Adipocyte (in vitro differentiated cells): ENCODE results near the gene SNUPN.

Experiments
- DNase-seq: peaks from one replicate; pipeline ENCODE4 v3.0.0-alpha.2; 2015; ENCODE audit warnings: low read depth
- H3K27me3 ChIP-seq: replicated peaks from 2 replicates; pipeline ENCODE4 v1.7.0; 2013; ENCODE audit warnings: mild to moderate bottlenecking, low read length, moderate library complexity; ENCODE audit not compliant: control insufficient read depth, insufficient read depth
- H3K36me3 ChIP-seq: 2 replicates; pipeline ENCODE4 v1.7.0; 2013; ENCODE audit warnings: low read length, mild to moderate bottlenecking, moderate library complexity; ENCODE audit not compliant: control insufficient read depth, insufficient read depth, severe bottlenecking
- H3K4me1 ChIP-seq: 2 replicates; pipeline ENCODE4 v1.7.0; 2013; ENCODE audit warnings: mild to moderate bottlenecking, low read length, moderate library complexity; ENCODE audit not compliant: control insufficient read depth, insufficient read depth
- H3K4me3 ChIP-seq: 2 replicates; pipeline ENCODE4 v1.7.0; 2013; ENCODE audit warnings: mild to moderate bottlenecking, low read length, moderate library complexity
- H3K9ac ChIP-seq: 2 replicates; pipeline ENCODE4 v1.7.0; 2013; ENCODE audit warnings: mild to moderate bottlenecking, low read length, moderate library complexity
- H3K9me3 ChIP-seq: 2 replicates; pipeline ENCODE4 v1.7.0; 2013; ENCODE audit warnings: mild to moderate bottlenecking, low read length, moderate library complexity; ENCODE audit not compliant: control insufficient read depth

Gene SNUPN

GRCh38 chr15:75651810-75652543, 26.5 kb upstream of the SNUPN start:
- Histone ChIP-seq H3K27me3 (no peaks in the 10 kb centered on the region), H3K4me3 (peak overlapping the region; percentile 99), H3K9me3 (no peaks in the 10 kb centered on the region), H3K4me1 (peaks cover 69% of the 10 kb centered on the region), H3K9ac (peak overlapping the region; percentile 100), H3K36me3 (peaks cover 33% of the 10 kb centered on the region)
- DNase-seq: no peak

- peaks cover 31% of the 10 kb centered on the region for H3K36me3 ChIP-seq
- no peak for DNase-seq
- H3K9ac ChIP-seq: peak overlapping the region; percentile 100
- H3K4me3 ChIP-seq: peak overlapping the region; percentile 99
- H3K9me3 ChIP-seq: no peaks in the 10 kb centered on the region
- H3K27me3 ChIP-seq: no peaks in the 10 kb centered on the region
- peaks cover 77% of the 10 kb centered on the region for H3K4me1 ChIP-seq
Observed at GRCh38 chr15:75650908-75651809, 25.6 kb upstream of the SNUPN start.

- peaks cover 70% of the 10 kb centered on the region for H3K4me1 ChIP-seq
- no peaks in the 10 kb centered on the region for H3K9me3 ChIP-seq
- H3K36me3 ChIP-seq: peaks cover 21% of the 10 kb centered on the region
- peak overlapping the region; percentile 99 for H3K4me3 ChIP-seq
- H3K27me3 ChIP-seq: no peaks in the 10 kb centered on the region
- peak overlapping the region; percentile 100 for H3K9ac ChIP-seq
- DNase-seq: no peak
Observed at GRCh38 chr15:75649848-75650247, 24.3 kb upstream of the SNUPN start.

GRCh38 chr15:75649045-75649761, 23.7 kb upstream of the SNUPN start:
- peak overlapping the region; percentile 99 for H3K4me3 ChIP-seq
- DNase-seq: no peak

GRCh38 chr15:75648156-75649000, 22.9 kb upstream of the SNUPN start:
- peak overlapping the region; percentile 100 for H3K9ac ChIP-seq
- H3K4me3 ChIP-seq: peak overlapping the region; percentile 99
- no peaks in the 10 kb centered on the region for H3K9me3 ChIP-seq
- peaks cover 58% of the 10 kb centered on the region for H3K4me1 ChIP-seq
- peak; percentile 73 for DNase-seq
- peaks cover 18% of the 10 kb centered on the region for H3K36me3 ChIP-seq
- no peaks in the 10 kb centered on the region for H3K27me3 ChIP-seq

More at GRCh38 chr15:75649045-75649761, 23.7 kb upstream of the SNUPN start:
- peaks cover 64% of the 10 kb centered on the region for H3K4me1 ChIP-seq
- H3K36me3 ChIP-seq: peaks cover 20% of the 10 kb centered on the region
- H3K9ac ChIP-seq: peak overlapping the region; percentile 100
- no peaks in the 10 kb centered on the region for H3K9me3 ChIP-seq
- no peaks in the 10 kb centered on the region for H3K27me3 ChIP-seq

- Histone ChIP-seq H3K4me1 (peaks cover 50% of the 10 kb centered on the region), H3K36me3 (peaks cover 18% of the 10 kb centered on the region), H3K9ac (peak within 1 kb of the TSS; percentile 100), H3K4me3 (peak within 1 kb of the TSS; percentile 99), H3K9me3 (no peaks in the 10 kb centered on the region), H3K27me3 (no peaks in the 10 kb centered on the region)
- DNase-seq: peak; percentile 92
Observed at GRCh38 chr15:75647370-75648155, 22.0 kb upstream of the SNUPN start, which contains the start of gene SNX33. TSS of gene SNX33 (plus strand) at chr15:75647912. CDS start at chr15:75649103, 1,191 bp downstream.

- Histone ChIP-seq H3K36me3 (peaks cover 18% of the 10 kb centered on the region), H3K4me3 (peak overlapping the region; percentile 99), H3K9ac (peak overlapping the region; percentile 100), H3K27me3 (no peaks in the 10 kb centered on the region), H3K9me3 (no peaks in the 10 kb centered on the region), H3K4me1 (peaks cover 44% of the 10 kb centered on the region)
- DNase-seq: no peak
Observed at GRCh38 chr15:75646944-75647364, 21.4 kb upstream of the SNUPN start.

GRCh38 chr15:75646112-75646943, 20.8 kb upstream of the SNUPN start:
- Histone ChIP-seq H3K36me3 (peaks cover 18% of the 10 kb centered on the region), H3K9ac (peak overlapping the region; percentile 100), H3K4me1 (peaks cover 38% of the 10 kb centered on the region), H3K27me3 (no peaks in the 10 kb centered on the region), H3K9me3 (no peaks in the 10 kb centered on the region), H3K4me3 (peak overlapping the region; percentile 99)
- no peak for DNase-seq

- H3K9ac ChIP-seq: no peak overlapping the region
- H3K4me3 ChIP-seq: no peak overlapping the region
- H3K36me3 ChIP-seq: peaks cover under 1% of the 10 kb centered on the region
- peaks cover 24% of the 10 kb centered on the region for H3K4me1 ChIP-seq
- H3K9me3 ChIP-seq: no peaks in the 10 kb centered on the region
- DNase-seq: no peak
- no peaks in the 10 kb centered on the region for H3K27me3 ChIP-seq
Observed at GRCh38 chr15:75644376-75644775, 18.9 kb upstream of the SNUPN start.
